PFSK-1 (cell line): ENCODE measurements around the gene RFNG.

Source experiments
- FOXP2 ChIP-seq: optimal IDR thresholded peaks from 2 replicates; pipeline ENCODE3; 2011; ENCODE audit warnings: borderline replicate concordance, control low read depth, inconsistent platforms; ENCODE audit not compliant: insufficient read depth; ENCODE audit errors: extremely low read length, extremely low read depth
- POLR2AphosphoS5 ChIP-seq: IDR thresholded peaks from 2 replicates; pipeline ENCODE4 v1.6.1; 2012; ENCODE audit warnings: low read depth, mild to moderate bottlenecking, control low read depth, low read length, moderate library complexity
- SIN3A ChIP-seq: IDR thresholded peaks from 2 replicates; pipeline ENCODE4 v1.6.1; 2012; ENCODE audit warnings: mild to moderate bottlenecking, low read length, moderate library complexity, borderline replicate concordance; ENCODE audit not compliant: insufficient read depth
- TAF1 ChIP-seq: IDR thresholded peaks from 2 replicates; pipeline ENCODE4 v1.6.1; 2012; ENCODE audit warnings: low read length, control low read depth, borderline replicate concordance; ENCODE audit not compliant: insufficient read depth
- TF ChIP-seq, protein P1 (sequence below), 2 experiments: IDR thresholded peaks; 2 replicates each; pipeline versions ENCODE4 v1.6.1 to v1.8.0; 2011 to 2012; ENCODE audit warnings: low read depth in 2 of 2, low read length in 2 of 2, control low read depth in 1 of 2, inconsistent platforms in 1 of 2, mild to moderate bottlenecking in 1 of 2, moderate library complexity in 1 of 2; ENCODE audit not compliant: insufficient read depth in 1 of 2

The RFNG gene

DNA sequence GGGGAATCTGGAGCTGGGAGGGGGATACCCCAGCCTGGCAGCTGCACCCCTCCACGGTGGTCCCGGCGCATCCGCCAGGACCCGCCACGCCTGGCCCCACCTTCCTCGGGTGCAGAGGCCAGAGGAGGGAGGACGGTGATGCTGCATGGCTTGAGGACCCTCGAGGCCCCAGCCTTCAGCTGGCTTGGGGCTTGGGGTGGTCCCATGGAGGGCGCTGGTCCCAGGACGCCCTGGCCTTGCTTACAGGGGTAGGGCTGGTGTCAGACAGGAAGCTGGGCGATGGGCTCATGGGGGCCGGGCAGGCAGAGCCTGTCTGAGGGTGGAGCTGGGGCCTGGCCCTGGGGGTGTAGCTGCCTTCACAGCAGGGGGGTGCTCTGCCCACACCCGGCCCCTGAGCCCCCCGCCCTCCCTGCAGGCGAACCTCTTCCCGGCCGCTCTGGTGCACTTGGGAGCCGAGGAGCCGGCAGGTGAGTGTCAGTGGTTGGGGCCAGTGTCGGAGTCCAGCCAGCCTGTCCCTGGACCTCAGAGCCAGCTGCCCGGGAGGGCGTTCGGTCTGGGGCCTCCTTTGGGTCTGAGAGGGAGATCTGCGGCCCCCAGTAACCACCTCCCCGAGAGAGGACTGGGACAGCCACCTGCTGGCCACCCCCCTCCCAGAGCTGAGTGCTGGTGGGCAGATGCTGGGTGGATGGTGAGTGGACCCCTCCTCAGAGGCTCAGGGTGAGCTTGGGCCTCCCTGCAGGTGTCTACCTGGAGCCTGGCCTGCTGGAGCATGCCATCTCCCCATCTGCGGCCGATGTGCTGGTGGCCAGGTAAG lies 35.3 kb downstream of the RFNG start:
- TF ChIP-seq FOXP2 (no peak), TAF1 (no peak), SIN3A (no peak), POLR2AphosphoS5 (no peak)
- TF ChIP-seq, protein P1, sequence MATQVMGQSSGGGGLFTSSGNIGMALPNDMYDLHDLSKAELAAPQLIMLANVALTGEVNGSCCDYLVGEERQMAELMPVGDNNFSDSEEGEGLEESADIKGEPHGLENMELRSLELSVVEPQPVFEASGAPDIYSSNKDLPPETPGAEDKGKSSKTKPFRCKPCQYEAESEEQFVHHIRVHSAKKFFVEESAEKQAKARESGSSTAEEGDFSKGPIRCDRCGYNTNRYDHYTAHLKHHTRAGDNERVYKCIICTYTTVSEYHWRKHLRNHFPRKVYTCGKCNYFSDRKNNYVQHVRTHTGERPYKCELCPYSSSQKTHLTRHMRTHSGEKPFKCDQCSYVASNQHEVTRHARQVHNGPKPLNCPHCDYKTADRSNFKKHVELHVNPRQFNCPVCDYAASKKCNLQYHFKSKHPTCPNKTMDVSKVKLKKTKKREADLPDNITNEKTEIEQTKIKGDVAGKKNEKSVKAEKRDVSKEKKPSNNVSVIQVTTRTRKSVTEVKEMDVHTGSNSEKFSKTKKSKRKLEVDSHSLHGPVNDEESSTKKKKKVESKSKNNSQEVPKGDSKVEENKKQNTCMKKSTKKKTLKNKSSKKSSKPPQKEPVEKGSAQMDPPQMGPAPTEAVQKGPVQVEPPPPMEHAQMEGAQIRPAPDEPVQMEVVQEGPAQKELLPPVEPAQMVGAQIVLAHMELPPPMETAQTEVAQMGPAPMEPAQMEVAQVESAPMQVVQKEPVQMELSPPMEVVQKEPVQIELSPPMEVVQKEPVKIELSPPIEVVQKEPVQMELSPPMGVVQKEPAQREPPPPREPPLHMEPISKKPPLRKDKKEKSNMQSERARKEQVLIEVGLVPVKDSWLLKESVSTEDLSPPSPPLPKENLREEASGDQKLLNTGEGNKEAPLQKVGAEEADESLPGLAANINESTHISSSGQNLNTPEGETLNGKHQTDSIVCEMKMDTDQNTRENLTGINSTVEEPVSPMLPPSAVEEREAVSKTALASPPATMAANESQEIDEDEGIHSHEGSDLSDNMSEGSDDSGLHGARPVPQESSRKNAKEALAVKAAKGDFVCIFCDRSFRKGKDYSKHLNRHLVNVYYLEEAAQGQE (IDR thresholded peaks at IDR 0.05; ENCODE audit: insufficient read depth in 1 of 2, low read depth in 2 of 2, low read length in 2 of 2), result no peak

DNA sequence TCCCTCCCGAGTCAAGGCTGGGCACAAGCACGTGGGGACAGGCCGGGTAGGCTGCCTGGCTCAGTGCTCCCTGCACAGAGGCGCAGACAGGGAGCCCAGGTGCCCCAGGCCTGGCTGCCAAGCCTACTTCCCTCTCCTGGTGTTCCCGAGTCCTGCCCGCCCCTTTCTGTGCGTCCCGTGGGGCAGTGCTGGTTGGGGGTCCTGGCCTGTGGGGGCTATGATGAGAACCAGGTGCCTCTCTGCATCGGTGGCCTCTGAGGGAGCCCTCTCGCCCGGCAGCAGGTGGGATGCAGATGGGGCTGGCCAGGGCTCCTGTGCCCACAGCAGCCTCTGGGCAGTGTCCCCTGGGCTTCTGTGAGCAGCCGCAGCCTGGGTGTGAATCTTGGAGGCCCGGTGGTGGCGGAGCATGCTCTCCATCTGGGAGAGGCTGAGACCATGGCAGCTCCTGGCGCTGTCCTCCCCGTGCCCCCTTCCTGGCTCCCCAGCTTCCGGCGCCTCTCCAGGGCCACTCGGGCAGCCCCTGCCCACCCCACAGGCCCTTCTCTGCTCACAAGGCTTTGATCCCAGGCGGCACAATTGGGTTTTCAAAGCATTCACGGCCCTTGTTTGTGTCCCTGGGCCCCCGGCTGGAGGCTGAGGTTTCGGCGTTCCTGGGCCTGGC lies 36.2 kb downstream of the RFNG start:
- TF ChIP-seq, protein P1 (IDR thresholded peaks at IDR 0.05; ENCODE audit: insufficient read depth in 1 of 2, low read depth in 2 of 2, low read length in 2 of 2), result no peak
- TF ChIP-seq SIN3A (no peak), FOXP2 (no peak), TAF1 (no peak)

DNA sequence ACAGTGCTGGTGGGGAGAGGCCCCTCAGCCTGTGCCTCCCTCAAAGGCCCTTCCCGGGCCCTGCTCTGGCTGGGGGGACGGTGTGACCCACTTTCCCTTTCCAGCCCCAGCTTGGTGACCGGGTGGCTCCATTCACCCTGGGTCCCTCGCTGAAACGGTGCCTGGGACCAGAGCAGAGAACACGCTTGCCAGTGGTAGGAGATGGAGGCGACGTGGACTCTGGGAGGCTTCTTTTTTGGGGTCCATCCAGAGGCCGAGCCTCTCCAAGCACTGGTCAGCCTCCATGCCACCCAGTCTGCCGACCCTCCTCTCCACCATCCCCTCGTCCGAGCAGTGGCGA lies 36.7 kb downstream of the RFNG start:
- TF ChIP-seq POLR2AphosphoS5 (no peak), SIN3A (no peak), FOXP2 (no peak), TAF1 (no peak)
- TF ChIP-seq, protein P1 (IDR thresholded peaks at IDR 0.05; ENCODE audit: insufficient read depth in 1 of 2, low read depth in 2 of 2, low read length in 2 of 2), result no peak

DNA sequence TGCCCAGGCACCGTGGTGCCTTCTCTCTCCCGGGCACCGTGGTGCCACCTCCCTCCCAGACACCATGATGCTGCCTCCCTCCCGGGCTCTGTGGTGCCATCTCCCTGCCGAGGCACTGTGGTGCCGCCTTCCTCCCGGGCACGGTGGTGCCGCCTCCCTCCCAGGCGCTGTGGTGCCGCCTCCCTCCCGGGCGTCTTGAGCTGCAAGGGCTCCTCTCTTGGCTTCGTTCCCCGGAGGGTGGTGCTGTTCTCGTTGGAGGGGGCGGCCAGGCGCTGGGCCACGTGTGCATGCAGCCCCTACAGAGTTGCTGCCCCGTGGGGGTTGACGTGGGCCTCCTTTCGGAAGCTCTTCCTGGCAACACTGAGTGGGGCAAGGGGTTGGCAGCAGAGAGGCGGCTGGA lies 37.2 kb downstream of the RFNG start:
- no peak for TF ChIP-seq POLR2AphosphoS5
- TF ChIP-seq TAF1, result no peak
- TF ChIP-seq FOXP2, result no peak
- TF ChIP-seq, protein P1 (IDR thresholded peaks at IDR 0.05; ENCODE audit: insufficient read depth in 1 of 2, low read depth in 2 of 2, low read length in 2 of 2), result no peak
